ENCODE measurements around the gene AICDA.
"Not testable (repeated sequence)": the region's sequence is repeated elsewhere in the genome, so short reads cannot be mapped to it uniquely, and the experiment has no call there.

The AICDA gene

DNA sequence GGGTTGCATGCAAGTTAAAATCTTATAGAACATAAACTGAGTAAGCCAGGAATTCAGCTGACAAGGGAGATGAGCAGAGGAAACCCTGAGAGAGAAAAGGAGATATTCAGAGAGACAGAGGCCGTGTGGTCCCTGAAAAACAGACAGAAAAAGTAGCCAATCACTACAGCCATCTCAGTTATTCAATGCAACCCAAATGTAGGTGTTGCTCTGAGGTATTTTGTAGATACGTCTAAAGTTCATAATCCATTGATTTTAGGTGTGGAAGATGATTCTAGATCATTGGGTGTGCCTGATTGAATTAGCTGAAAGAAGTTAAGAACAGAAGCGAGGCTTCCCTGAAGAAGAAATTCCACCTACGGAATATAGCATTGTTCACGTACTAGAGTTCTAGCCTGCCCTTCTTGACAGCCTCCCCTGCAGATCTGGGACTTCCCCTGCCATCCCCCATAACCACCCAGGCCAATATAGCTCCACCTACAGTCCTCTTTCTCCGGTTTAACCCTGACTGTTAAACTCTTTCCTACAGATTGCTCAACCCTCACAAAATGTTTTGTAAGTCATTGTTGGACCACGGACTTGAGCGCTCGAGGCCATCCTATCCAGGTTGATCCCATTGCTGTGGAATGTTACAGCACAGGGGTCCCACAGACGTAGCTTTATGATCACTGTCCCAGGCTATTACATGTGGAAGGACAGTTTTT lies 21.7 kb downstream of the AICDA start:
- Histone ChIP-seq H3K9me2 (replicated peaks; ENCODE audit: control insufficient read depth, low read length) (no peaks in the 10 kb centered on the region), H3K27me3 (ENCODE audit: control insufficient read depth, low read length) (no peaks in the 10 kb centered on the region)

DNA sequence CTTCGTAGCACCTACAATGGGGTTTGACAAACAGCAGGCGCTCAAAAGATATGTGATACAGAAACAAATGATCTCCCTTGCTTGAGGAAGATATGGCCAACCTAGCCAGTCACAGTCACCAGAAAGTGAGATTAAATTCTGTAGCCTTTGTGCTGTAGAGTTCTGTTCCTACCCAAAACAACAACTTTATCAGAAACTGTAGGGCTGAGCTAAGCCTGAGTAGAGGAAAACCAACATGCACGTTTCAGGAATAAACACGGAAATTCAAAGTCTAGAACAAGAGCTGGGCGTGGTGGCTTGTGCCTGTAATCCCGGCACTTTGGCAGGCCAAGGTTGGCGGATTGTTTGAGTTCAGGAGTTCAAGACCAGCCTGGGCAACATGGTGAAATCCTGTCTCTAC lies 23.0 kb downstream of the AICDA start:
- Histone ChIP-seq H3K27me3 (ENCODE audit: control insufficient read depth, low read length) (no peaks in the 10 kb centered on the region), H3K4me2 (ENCODE audit: low read length) (no peak overlapping the region), H3K4me1 (ENCODE audit: control insufficient read depth, low read length) (peaks cover 13% of the 10 kb centered on the region), H3K79me2 (ENCODE audit: control insufficient read depth, low read length) (no peaks in the 10 kb centered on the region), H3F3A (ENCODE audit: control insufficient read depth, insufficient read depth) (no peaks in the 10 kb centered on the region), H3K36me3 (ENCODE audit: control insufficient read depth, low read length) (no peaks in the 10 kb centered on the region), H3K4me3 (ENCODE audit: low read length) (no peak overlapping the region), H3K9me3 (ENCODE audit: control insufficient read depth, insufficient read depth, low read length) (no peaks in the 10 kb centered on the region), H3K9me2 (replicated peaks; ENCODE audit: control insufficient read depth, low read length) (no peaks in the 10 kb centered on the region), H3K27ac (ENCODE audit: low read depth, low read length) (no peak overlapping the region), H4K20me1 (ENCODE audit: control insufficient read depth, insufficient read depth, low read depth, low read length) (no peaks in the 10 kb centered on the region)
- TF ChIP-seq EZH2phosphoT487 (IDR thresholded peaks at IDR 0.05; ENCODE audit: borderline replicate concordance, low read length) = no peak
- TF ChIP-seq, protein P1, sequence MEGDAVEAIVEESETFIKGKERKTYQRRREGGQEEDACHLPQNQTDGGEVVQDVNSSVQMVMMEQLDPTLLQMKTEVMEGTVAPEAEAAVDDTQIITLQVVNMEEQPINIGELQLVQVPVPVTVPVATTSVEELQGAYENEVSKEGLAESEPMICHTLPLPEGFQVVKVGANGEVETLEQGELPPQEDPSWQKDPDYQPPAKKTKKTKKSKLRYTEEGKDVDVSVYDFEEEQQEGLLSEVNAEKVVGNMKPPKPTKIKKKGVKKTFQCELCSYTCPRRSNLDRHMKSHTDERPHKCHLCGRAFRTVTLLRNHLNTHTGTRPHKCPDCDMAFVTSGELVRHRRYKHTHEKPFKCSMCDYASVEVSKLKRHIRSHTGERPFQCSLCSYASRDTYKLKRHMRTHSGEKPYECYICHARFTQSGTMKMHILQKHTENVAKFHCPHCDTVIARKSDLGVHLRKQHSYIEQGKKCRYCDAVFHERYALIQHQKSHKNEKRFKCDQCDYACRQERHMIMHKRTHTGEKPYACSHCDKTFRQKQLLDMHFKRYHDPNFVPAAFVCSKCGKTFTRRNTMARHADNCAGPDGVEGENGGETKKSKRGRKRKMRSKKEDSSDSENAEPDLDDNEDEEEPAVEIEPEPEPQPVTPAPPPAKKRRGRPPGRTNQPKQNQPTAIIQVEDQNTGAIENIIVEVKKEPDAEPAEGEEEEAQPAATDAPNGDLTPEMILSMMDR (IDR thresholded peaks at IDR 0.05; ENCODE audit: low read depth, low read length, poor library complexity, severe bottlenecking) = no peak

More for the DNA sequence above, 21.7 kb downstream of the AICDA start:
- H3K27ac ChIP-seq (ENCODE audit: low read depth, low read length) = no peak overlapping the region
- H3K4me1 ChIP-seq (ENCODE audit: control insufficient read depth, low read length) = peaks cover 13% of the 10 kb centered on the region
- H3K79me2 ChIP-seq (ENCODE audit: control insufficient read depth, low read length) = no peaks in the 10 kb centered on the region
- no peak for TF ChIP-seq EZH2phosphoT487 (IDR thresholded peaks at IDR 0.05; ENCODE audit: borderline replicate concordance, low read length)
- TF ChIP-seq, protein P1 (IDR thresholded peaks at IDR 0.05; ENCODE audit: low read depth, low read length, poor library complexity, severe bottlenecking) = peak; percentile 43
- H3K4me2 ChIP-seq (ENCODE audit: low read length) = peak overlapping the region; percentile 53
- peak overlapping the region; percentile 34; the same call in 1 of the 2 replicates for H3K4me3 ChIP-seq (ENCODE audit: low read length)
- H3K36me3 ChIP-seq (ENCODE audit: control insufficient read depth, low read length) = no peaks in the 10 kb centered on the region
- H3F3A ChIP-seq (ENCODE audit: control insufficient read depth, insufficient read depth) = no peaks in the 10 kb centered on the region
- H3K9me3 ChIP-seq (ENCODE audit: control insufficient read depth, insufficient read depth, low read length) = no peaks in the 10 kb centered on the region
- no peaks in the 10 kb centered on the region for H4K20me1 ChIP-seq (ENCODE audit: control insufficient read depth, insufficient read depth, low read depth, low read length)

DNA sequence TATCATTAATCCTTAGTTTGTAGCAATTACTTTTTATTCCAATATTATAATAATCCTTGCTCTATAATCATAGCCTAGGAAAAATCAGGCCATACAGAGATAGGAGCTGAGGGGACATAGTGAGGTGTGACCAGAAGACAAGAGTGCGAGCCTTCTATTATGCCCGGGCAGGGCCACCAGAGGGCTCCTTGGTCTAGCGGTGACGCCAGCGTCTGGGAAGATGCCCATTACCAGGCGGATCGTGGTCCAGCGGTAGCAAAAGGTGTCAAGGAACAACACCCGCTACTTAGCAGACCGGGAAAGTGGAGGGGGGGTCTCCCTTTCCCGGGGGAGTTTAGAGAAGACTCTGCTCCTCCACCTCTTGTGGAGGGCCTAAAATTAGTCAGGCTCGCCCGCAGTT lies 28.2 kb downstream of the AICDA start:
- peaks cover 12% of the 10 kb centered on the region for H3K4me1 ChIP-seq (ENCODE audit: control insufficient read depth, low read length)
- not testable (repeated sequence) for H4K20me1 ChIP-seq (ENCODE audit: control insufficient read depth, insufficient read depth, low read depth, low read length); H3K79me2 ChIP-seq (ENCODE audit: control insufficient read depth, low read length); H3K27ac ChIP-seq (ENCODE audit: low read depth, low read length); H3F3A ChIP-seq (ENCODE audit: control insufficient read depth, insufficient read depth); H3K9me2 ChIP-seq (replicated peaks; ENCODE audit: control insufficient read depth, low read length); H3K4me3 ChIP-seq (ENCODE audit: low read length); H3K4me2 ChIP-seq (ENCODE audit: low read length); H3K9me3 ChIP-seq (ENCODE audit: control insufficient read depth, insufficient read depth, low read length); H3K36me3 ChIP-seq (ENCODE audit: control insufficient read depth, low read length); H3K27me3 ChIP-seq (ENCODE audit: control insufficient read depth, low read length)

DNA sequence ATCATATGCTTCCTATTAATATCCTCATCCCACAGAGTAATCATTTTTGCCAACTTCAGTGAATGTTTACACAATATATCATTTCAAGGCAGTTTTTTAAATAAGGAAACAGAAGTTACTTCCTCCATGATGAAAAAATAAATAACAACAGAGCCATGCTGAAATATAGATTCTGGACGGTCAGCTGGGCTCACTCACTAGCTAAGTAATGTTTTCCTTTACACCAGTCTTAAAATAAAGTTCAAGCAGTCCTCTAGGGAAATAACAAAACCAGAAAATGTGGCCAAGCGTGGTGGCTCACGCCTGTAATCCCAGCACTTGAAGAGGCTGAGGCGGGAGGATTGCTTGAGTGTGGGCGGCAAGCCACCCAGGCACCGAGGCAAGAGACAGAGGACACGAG lies 28.7 kb downstream of the AICDA start:
- no peaks in the 10 kb centered on the region for H3K27me3 ChIP-seq (ENCODE audit: control insufficient read depth, low read length)
- TF ChIP-seq, protein P1 (IDR thresholded peaks at IDR 0.05; ENCODE audit: low read depth, low read length, poor library complexity, severe bottlenecking) = no peak
- TF ChIP-seq EZH2phosphoT487 (IDR thresholded peaks at IDR 0.05; ENCODE audit: borderline replicate concordance, low read length) = no peak
- H3K9me3 ChIP-seq (ENCODE audit: control insufficient read depth, insufficient read depth, low read length) = no peaks in the 10 kb centered on the region
- no peak overlapping the region for H3K4me3 ChIP-seq (ENCODE audit: low read length)
- no peak overlapping the region for H3K27ac ChIP-seq (ENCODE audit: low read depth, low read length)
- no peak overlapping the region for H3K4me2 ChIP-seq (ENCODE audit: low read length)
- H3K4me1 ChIP-seq (ENCODE audit: control insufficient read depth, low read length) = peaks cover 16% of the 10 kb centered on the region
- peaks cover 2% of the 10 kb centered on the region; the same call in 1 of the 2 replicates for H3F3A ChIP-seq (ENCODE audit: control insufficient read depth, insufficient read depth)
- H3K9me2 ChIP-seq (replicated peaks; ENCODE audit: control insufficient read depth, low read length) = no peaks in the 10 kb centered on the region
- no peaks in the 10 kb centered on the region for H3K79me2 ChIP-seq (ENCODE audit: control insufficient read depth, low read length)
- no peaks in the 10 kb centered on the region for H3K36me3 ChIP-seq (ENCODE audit: control insufficient read depth, low read length)
- no peaks in the 10 kb centered on the region for H4K20me1 ChIP-seq (ENCODE audit: control insufficient read depth, insufficient read depth, low read depth, low read length)

All from DOHH2 (cell line).